Fibroblast of villous mesenchyme (primary cell): ENCODE results near the gene PCNX2. TPM values are rescaled to one million over a fixed set of nuclear protein-coding genes. Genes with fewer than 3 reads are reported as not detected.
"Not testable (repeated sequence)": the region's sequence is repeated elsewhere in the genome, so short reads cannot be mapped to it uniquely, and the experiment has no call there.

Source experiments
- DNase-seq: peaks from one replicate; pipeline ENCODE4 v3.0.0-alpha.2; 2010; ENCODE audit warnings: low read depth
- H3K4me3 ChIP-seq: 2 replicates; pipeline ENCODE4 v1.5.1; 2011; ENCODE audit warnings: low read depth, mild to moderate bottlenecking, low read length
- CTCF ChIP-seq: IDR thresholded peaks from 2 replicates; pipeline ENCODE4 v1.5.1; 2012; ENCODE audit warnings: low read depth, mild to moderate bottlenecking, low read length; ENCODE audit not compliant: insufficient read depth
- total RNA-seq: library from RNA; depleted of rRNA; stranded (reverse); fragments of >200 nt; gene quantifications from 2 replicates; pipeline ENCODE4 v1.2.3, GENCODE V29; 2012

PCNX2 gene
- total RNA-seq, 1 donor: 38.4 TPM

- no peak overlapping the region for H3K4me3 ChIP-seq
- no peak for DNase-seq
- no peak for TF ChIP-seq CTCF
Observed at GRCh38 chr1:233010146-233010545, 285.4 kb downstream of the PCNX2 start.

- no peak overlapping the region for H3K4me3 ChIP-seq
- no peak for TF ChIP-seq CTCF
- no peak for DNase-seq
Observed at GRCh38 chr1:233006541-233006973, 289.0 kb downstream of the PCNX2 start.

GRCh38 chr1:233006108-233006507 is 289.4 kb downstream of the PCNX2 start:
- H3K4me3 ChIP-seq: no peak overlapping the region
- no peak for TF ChIP-seq CTCF
- DNase-seq: no peak

- H3K4me3 ChIP-seq: no peak overlapping the region
- DNase-seq: peak; percentile 64
- TF ChIP-seq CTCF: no peak
Observed at GRCh38 chr1:233005703-233006102, 289.8 kb downstream of the PCNX2 start.

- H3K4me3 ChIP-seq: no peak overlapping the region
- TF ChIP-seq CTCF: no peak
- DNase-seq: no peak
Observed at GRCh38 chr1:233005156-233005555, 290.4 kb downstream of the PCNX2 start.

- no peak for DNase-seq
- no peak overlapping the region for H3K4me3 ChIP-seq
Observed at GRCh38 chr1:233004451-233004850, 291.1 kb downstream of the PCNX2 start.

GRCh38 chr1:233003638-233004037 is 291.9 kb downstream of the PCNX2 start:
- H3K4me3 ChIP-seq, DNase-seq: not testable (repeated sequence)

More at GRCh38 chr1:233004451-233004850, 291.1 kb downstream of the PCNX2 start:
- no peak for TF ChIP-seq CTCF
